ENCODE measurements around the gene CD44. TPM values are rescaled to one million over a fixed set of nuclear protein-coding genes. Genes with fewer than 3 reads are reported as not detected.

CD44 gene
- total RNA-seq, 1 experiment from 2014 or later, result 6.1 TPM

DNA sequence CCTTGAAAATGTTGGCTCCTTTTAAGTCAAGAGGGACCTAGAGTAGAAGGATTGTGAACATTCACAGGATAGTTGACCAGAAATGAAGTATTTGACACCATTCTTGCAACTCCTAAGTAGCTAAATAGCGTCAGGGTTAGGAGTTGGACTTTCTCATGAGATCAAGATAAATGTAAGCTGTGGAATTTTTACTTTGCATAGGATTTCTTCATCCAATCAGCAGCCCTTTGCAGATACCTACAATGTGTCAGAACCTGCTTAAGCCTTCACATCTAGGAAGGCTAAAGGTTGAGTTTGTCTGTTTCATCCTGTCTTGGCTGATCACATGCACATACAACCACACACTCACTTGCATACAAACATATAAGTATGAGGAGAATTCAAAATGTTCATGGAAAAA is 32.3 kb downstream of the CD44 start:
- Histone ChIP-seq H4K8ac (replicated peaks; ENCODE audit: insufficient read length, low read depth, low read length) (no peak overlapping the region), H3K9ac (ENCODE audit: extremely low read depth, insufficient read length, low read length) (no peak overlapping the region), H3T11ph (ENCODE audit: low read length) (no peak overlapping the region), H3K14ac (ENCODE audit: insufficient read depth, low read length) (no peak overlapping the region), H4K5ac (ENCODE audit: insufficient read length, low read depth, low read length) (no peak overlapping the region), H3K4me1 (ENCODE audit: insufficient read depth, low read length) (peaks cover 10% of the 10 kb centered on the region; the same call in 1 of the 2 replicates), H3K23ac (ENCODE audit: insufficient read length, low read depth, low read length) (no peak overlapping the region), H3K79me1 (ENCODE audit: insufficient read depth, low read depth, low read length, poor library complexity, severe bottlenecking) (no peaks in the 10 kb centered on the region), H4K20me1 (ENCODE audit: control insufficient read depth, insufficient read depth, insufficient read length) (no peaks in the 10 kb centered on the region), H3K56ac (ENCODE audit: insufficient read length, low read depth, low read length) (no peak overlapping the region), H3K4me2 (ENCODE audit: insufficient read depth, insufficient read length, low read length) (no peak overlapping the region), H3K27ac (ENCODE audit: insufficient read length, low read depth, low read length) (no peak overlapping the region), H2BK120ac (ENCODE audit: low read depth, low read length, poor library complexity, severe bottlenecking) (no peak overlapping the region), H2AFZ (ENCODE audit: low read length) (no peak overlapping the region), H3K79me2 (ENCODE audit: insufficient read depth, low read length) (no peaks in the 10 kb centered on the region), H3K27me3 (ENCODE audit: insufficient read depth, low read length) (no peaks in the 10 kb centered on the region), H2BK20ac (ENCODE audit: low read depth, low read length, poor library complexity, severe bottlenecking) (no peak overlapping the region), H3K23me2 (ENCODE audit: insufficient read length, low read depth, low read length, poor library complexity, severe bottlenecking) (no peaks in the 10 kb centered on the region), H3K4ac (ENCODE audit: low read depth, low read length) (no peak overlapping the region), H3K9me3 (ENCODE audit: control insufficient read depth, low read depth, low read length) (no peaks in the 10 kb centered on the region), H2AK5ac (ENCODE audit: insufficient read length, low read length) (no peak overlapping the region), H2BK15ac (ENCODE audit: low read depth, low read length) (no peak overlapping the region), H3K18ac (ENCODE audit: insufficient read length, low read depth, low read length) (no peak overlapping the region), H4K91ac (ENCODE audit: insufficient read length, low read depth, low read length) (no peak overlapping the region), H2BK5ac (ENCODE audit: insufficient read length, low read length) (no peak overlapping the region), H2BK12ac (ENCODE audit: insufficient read length, low read depth, low read length) (no peak overlapping the region)
- Mint-ChIP-seq H3K4me1 (peaks cover 24 to 25% of the 10 kb centered on the region in 2 experiments), H3K27me3 (ENCODE audit: low read depth) (no peaks in the 10 kb centered on the region), H3K36me3 (ENCODE audit: insufficient read depth in 1 of 3, low read depth in 3 of 3) (no peaks in the 10 kb centered on the region), H3K4me3 (no peak overlapping the region), H3K9me3 (no peaks in the 10 kb centered on the region), H3K27ac (no peak overlapping the region)
- WGBS (ENCODE audit: extremely low coverage, insufficient read length, low lambda C conversion rate), result no CpG with 5 or more reads among the region's 1 CpG
- TF ChIP-seq, protein P1, sequence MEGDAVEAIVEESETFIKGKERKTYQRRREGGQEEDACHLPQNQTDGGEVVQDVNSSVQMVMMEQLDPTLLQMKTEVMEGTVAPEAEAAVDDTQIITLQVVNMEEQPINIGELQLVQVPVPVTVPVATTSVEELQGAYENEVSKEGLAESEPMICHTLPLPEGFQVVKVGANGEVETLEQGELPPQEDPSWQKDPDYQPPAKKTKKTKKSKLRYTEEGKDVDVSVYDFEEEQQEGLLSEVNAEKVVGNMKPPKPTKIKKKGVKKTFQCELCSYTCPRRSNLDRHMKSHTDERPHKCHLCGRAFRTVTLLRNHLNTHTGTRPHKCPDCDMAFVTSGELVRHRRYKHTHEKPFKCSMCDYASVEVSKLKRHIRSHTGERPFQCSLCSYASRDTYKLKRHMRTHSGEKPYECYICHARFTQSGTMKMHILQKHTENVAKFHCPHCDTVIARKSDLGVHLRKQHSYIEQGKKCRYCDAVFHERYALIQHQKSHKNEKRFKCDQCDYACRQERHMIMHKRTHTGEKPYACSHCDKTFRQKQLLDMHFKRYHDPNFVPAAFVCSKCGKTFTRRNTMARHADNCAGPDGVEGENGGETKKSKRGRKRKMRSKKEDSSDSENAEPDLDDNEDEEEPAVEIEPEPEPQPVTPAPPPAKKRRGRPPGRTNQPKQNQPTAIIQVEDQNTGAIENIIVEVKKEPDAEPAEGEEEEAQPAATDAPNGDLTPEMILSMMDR (conservative IDR thresholded peaks at IDR 0.05), result no peak
- no peak for DNase-seq
